Osteocyte (in vitro differentiated cells): Measurements from ENCODE around the gene C3orf20. TPM values are rescaled to one million over a fixed set of nuclear protein-coding genes. Genes with fewer than 3 reads are reported as not detected.

Experiments
- DNase-seq: peaks from one replicate; pipeline ENCODE4 v3.0.0; 2021; ENCODE audit warnings: mixed read lengths; ENCODE audit not compliant: unreplicated experiment; ENCODE audit errors: extremely low spot score
- H3K27ac Mint-ChIP-seq: one replicate; pipeline ENCODE4 v1.8.0; 2021; ENCODE audit warnings: mild to moderate bottlenecking, mixed read lengths; ENCODE audit not compliant: unreplicated experiment
- H3K27me3 Mint-ChIP-seq: one replicate; pipeline ENCODE4 v1.8.0; 2021; ENCODE audit warnings: mixed read lengths; ENCODE audit not compliant: unreplicated experiment
- H3K36me3 Mint-ChIP-seq: one replicate; pipeline ENCODE4 v1.8.0; 2021; ENCODE audit warnings: mixed read lengths; ENCODE audit not compliant: unreplicated experiment
- H3K4me1 Mint-ChIP-seq: one replicate; pipeline ENCODE4 v1.8.0; 2021; ENCODE audit warnings: mixed read lengths; ENCODE audit not compliant: unreplicated experiment
- H3K4me3 Mint-ChIP-seq: one replicate; pipeline ENCODE4 v1.8.0; 2021; ENCODE audit warnings: mild to moderate bottlenecking, moderate library complexity, mixed read lengths; ENCODE audit not compliant: unreplicated experiment
- H3K9me3 Mint-ChIP-seq: one replicate; pipeline ENCODE4 v1.8.0; 2021; ENCODE audit warnings: mixed read lengths; ENCODE audit not compliant: unreplicated experiment
- total RNA-seq: library from RNA; stranded (reverse); gene quantifications from 2 replicates; pipeline ENCODE4 v1.2.1, GENCODE V29; 2021
- TF ChIP-seq, protein P1 (sequence below): fragments of 200-600 bp; sonication (generic); IDR thresholded peaks from 2 replicates; pipeline ENCODE4 v1.5.0; 2021; ENCODE audit warnings: antibody characterized with exemption, mild to moderate bottlenecking, moderate library complexity

The C3orf20 gene
- total RNA-seq, 1 donor from 2014 or later = not detected

DNA sequence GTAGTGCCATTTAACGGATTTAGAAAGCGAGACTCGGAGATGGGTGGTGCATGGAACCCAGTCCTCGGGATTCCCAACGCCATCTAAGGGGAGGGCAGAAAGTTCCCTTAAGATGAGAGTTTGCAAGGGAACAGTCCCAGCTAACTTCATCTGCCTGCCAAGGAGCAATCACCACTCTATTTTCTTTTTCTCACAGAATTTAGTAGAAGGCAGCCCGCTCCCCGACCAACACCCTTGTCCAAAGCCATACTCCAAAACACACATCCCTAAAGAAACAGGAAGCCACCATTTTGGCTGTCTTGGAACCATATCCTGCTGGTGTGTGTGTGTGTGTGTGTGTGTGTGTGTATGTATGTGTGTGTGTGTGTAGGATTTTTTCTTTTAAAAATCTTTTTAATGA, 136.7 kb downstream of the C3orf20 start:
- Mint-ChIP-seq H3K27ac (no peak overlapping the region), H3K36me3 (no peaks in the 10 kb centered on the region), H3K9me3 (no peaks in the 10 kb centered on the region), H3K27me3 (peaks cover 68% of the 10 kb centered on the region), H3K4me3 (no peak overlapping the region), H3K4me1 (peaks cover 3% of the 10 kb centered on the region)
- no peak for DNase-seq
- TF ChIP-seq, protein P1, sequence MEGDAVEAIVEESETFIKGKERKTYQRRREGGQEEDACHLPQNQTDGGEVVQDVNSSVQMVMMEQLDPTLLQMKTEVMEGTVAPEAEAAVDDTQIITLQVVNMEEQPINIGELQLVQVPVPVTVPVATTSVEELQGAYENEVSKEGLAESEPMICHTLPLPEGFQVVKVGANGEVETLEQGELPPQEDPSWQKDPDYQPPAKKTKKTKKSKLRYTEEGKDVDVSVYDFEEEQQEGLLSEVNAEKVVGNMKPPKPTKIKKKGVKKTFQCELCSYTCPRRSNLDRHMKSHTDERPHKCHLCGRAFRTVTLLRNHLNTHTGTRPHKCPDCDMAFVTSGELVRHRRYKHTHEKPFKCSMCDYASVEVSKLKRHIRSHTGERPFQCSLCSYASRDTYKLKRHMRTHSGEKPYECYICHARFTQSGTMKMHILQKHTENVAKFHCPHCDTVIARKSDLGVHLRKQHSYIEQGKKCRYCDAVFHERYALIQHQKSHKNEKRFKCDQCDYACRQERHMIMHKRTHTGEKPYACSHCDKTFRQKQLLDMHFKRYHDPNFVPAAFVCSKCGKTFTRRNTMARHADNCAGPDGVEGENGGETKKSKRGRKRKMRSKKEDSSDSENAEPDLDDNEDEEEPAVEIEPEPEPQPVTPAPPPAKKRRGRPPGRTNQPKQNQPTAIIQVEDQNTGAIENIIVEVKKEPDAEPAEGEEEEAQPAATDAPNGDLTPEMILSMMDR = no peak

DNA sequence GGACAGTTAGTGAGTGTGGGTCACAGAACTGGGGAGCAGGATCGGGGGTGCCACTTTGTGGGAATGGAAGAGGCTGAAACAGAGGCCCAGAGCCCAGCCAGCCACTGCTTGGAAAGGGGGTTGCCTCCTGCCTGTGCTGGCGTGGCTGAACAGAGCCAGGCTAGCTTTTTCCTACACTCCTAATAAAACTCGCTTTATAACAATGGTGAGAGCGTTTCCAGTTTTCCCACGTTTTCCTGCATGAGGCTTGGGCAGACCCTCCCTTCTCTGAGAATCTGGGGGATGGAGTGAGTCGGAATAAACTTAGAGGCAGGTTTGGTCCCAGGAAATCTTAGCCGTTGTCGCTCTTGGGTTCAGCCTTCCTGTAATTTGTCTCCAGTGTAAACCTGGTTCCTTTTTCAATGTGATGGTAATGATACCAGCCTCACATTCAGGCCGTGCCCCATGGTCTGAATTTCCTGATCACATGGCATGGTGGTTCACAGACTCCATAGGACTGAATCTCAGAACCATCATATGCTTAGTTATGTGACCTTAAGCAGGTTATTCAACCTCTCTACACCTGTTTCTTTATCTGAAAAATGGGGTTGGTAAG, 137.4 kb downstream of the C3orf20 start:
- no peak for DNase-seq
- H3K9me3 Mint-ChIP-seq = no peaks in the 10 kb centered on the region
- TF ChIP-seq, protein P1 = no peak
- peaks cover 63% of the 10 kb centered on the region for H3K27me3 Mint-ChIP-seq
- H3K4me3 Mint-ChIP-seq = no peak overlapping the region
- H3K36me3 Mint-ChIP-seq = no peaks in the 10 kb centered on the region
- peaks cover 3% of the 10 kb centered on the region for H3K4me1 Mint-ChIP-seq
- H3K27ac Mint-ChIP-seq = no peak overlapping the region

DNA sequence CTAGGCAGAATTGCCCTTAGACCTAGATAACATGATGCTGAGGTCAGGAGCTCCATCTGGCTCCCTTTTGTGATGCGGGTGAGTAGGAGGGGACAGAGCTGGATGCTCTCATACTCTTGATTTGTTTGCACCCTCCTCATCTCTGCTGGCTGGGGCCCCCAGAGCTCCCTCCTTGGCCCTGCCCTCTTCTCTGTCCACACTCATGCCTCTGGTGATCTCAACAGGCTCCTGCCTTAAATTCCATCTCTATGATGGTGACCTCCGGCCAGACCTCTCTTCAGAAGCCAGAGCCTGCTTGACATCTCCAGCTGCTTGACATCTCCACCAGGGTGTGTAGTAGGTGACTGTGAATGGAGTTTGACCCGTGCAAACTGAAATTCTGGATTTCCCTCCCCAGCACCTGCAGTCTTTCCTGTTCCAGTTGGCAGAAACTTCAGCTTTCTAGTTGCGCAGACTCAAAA, 139.5 kb downstream of the C3orf20 start:
- no peak overlapping the region for H3K4me3 Mint-ChIP-seq
- H3K4me1 Mint-ChIP-seq = peaks cover 3% of the 10 kb centered on the region
- peaks cover 46% of the 10 kb centered on the region for H3K27me3 Mint-ChIP-seq
- H3K27ac Mint-ChIP-seq = no peak overlapping the region
- TF ChIP-seq, protein P1 = no peak
- no peaks in the 10 kb centered on the region for H3K9me3 Mint-ChIP-seq
- DNase-seq = no peak
- H3K36me3 Mint-ChIP-seq = no peaks in the 10 kb centered on the region

DNA sequence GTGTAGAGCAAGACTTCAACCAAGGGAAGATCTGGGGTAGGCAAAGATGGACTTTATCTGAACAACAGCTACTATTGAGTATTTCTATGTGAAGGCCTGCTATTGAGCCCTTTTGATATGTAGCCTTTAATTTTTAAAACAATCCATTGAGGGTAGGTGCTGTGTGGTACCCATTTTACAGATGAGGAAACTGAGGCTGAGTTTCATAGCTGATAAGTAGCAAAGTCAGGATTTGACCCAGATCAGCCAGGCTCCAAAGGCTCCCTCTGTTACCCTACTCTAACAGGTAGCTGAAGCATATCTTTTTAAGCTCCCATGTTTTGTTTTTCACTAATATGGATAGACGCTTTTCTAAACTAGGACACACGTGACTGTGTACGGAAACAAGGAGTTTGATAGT, 141.4 kb downstream of the C3orf20 start:
- H3K4me1 Mint-ChIP-seq = no peaks in the 10 kb centered on the region
- peaks cover 33% of the 10 kb centered on the region for H3K27me3 Mint-ChIP-seq
- H3K4me3 Mint-ChIP-seq = no peak overlapping the region
- H3K27ac Mint-ChIP-seq = no peak overlapping the region
- H3K36me3 Mint-ChIP-seq = no peaks in the 10 kb centered on the region
- no peaks in the 10 kb centered on the region for H3K9me3 Mint-ChIP-seq
- TF ChIP-seq, protein P1 = no peak
- no peak for DNase-seq

DNA sequence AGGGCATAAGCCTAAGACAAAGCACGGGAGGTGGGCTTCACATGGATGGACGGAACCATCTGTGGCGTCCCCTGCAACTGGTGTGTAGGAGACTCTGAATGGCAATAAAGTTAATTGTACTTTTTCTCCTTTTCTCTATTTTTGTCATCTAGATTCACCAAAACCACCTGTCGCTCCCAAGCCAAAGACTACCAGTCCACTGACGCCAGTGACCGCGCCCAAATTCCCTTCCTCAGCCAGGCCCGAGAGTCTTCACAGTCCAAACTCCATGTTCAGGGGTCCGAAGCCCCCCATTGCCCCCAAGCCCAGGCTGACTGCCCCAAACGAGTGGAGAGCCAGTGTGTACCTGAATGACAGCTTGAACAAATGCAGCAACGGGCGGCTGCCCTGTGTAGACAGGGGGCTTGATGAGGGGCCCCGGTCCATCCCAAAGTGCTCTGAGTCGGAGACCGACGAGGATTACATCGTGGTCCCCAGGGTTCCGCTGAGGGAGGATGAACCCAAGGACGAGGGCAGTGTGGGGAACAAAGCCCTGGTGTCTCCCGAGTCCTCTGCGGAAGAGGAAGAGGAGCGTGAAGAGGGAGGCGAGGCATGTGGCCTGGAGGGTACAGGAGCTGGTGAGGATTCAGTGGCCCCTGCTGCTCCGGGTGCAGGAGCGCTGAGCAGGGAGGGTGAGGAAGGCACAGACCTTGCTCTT, 144.0 kb downstream of the C3orf20 start, which contains the start of gene FGD5:
Gene FGD5, plus strand, starts transcription at position 159 of the 697 bp plus-strand sequence. Its CDS starts 110 bp downstream, at position 269.
- Mint-ChIP-seq H3K9me3 (no peaks in the 10 kb centered on the region), H3K27ac (no peak within 1 kb of the TSS), H3K27me3 (peaks cover 26% of the 10 kb centered on the region), H3K4me1 (no peaks in the 10 kb centered on the region), H3K4me3 (no peak within 1 kb of the TSS), H3K36me3 (no peaks in the 10 kb centered on the region)
- DNase-seq = no peak
- TF ChIP-seq, protein P1 = no peak
